SK-N-SH treated with all-trans-retinoic acid at 6 μM for 48 hours (cell line): Measurements from ENCODE around the gene PAM16.
A peak's percentile ranks its signal among the peaks of the same experiment; 100 is the strongest.

Experiments used
- ATAC-seq: fragments of 200-7000 bp; cut with Tn5 transposase; 3 replicates; pipeline ENCODE4 v1.9.1; 2020; ENCODE audit warnings: mild to moderate bottlenecking, moderate library complexity
- ARNTL ChIP-seq: fragments of 450-650 bp; formaldehyde crosslinking; IDR thresholded peaks from 2 replicates; pipeline ENCODE4 v1.5.0; 2020; ENCODE audit warnings: low read depth, mild to moderate bottlenecking, moderate library complexity, borderline replicate concordance
- BACH2 ChIP-seq: fragments of 250-450 bp; sonication (Bioruptor Pico); IDR thresholded peaks from 2 replicates; pipeline ENCODE4 v1.9.0; 2021; ENCODE audit warnings: mild to moderate bottlenecking, borderline replicate concordance
- CSDC2 ChIP-seq: fragments of 250-450 bp; sonication (Bioruptor Pico); IDR thresholded peaks from 2 replicates; pipeline ENCODE4 v1.5.0; 2020; ENCODE audit warnings: mild to moderate bottlenecking, moderate library complexity
- GLIS3 ChIP-seq: fragments of 250-450 bp; sonication (Bioruptor Pico); IDR thresholded peaks from 2 replicates; pipeline ENCODE4 v1.5.0; 2020; ENCODE audit warnings: mild to moderate bottlenecking, moderate library complexity
- ISL1 ChIP-seq: fragments of 250-450 bp; sonication (Bioruptor Pico); IDR thresholded peaks from 2 replicates; pipeline ENCODE4 v2.1.2; 2022; ENCODE audit warnings: mild to moderate bottlenecking, moderate library complexity
- OSR1 ChIP-seq: fragments of 250-450 bp; sonication (Bioruptor Pico); IDR thresholded peaks from 2 replicates; pipeline ENCODE4 v1.8.0; 2022; ENCODE audit warnings: moderate library complexity, mild to moderate bottlenecking, inconsistent platforms
- PPARA ChIP-seq: fragments of 250-450 bp; sonication (Bioruptor Pico); IDR thresholded peaks from 2 replicates; pipeline ENCODE4 v1.5.0; 2020; ENCODE audit warnings: mild to moderate bottlenecking, borderline replicate concordance
- RARB ChIP-seq: fragments of 250-450 bp; sonication (Bioruptor Pico); IDR thresholded peaks from 2 replicates; pipeline ENCODE4 v1.8.0; 2021; ENCODE audit warnings: mild to moderate bottlenecking, moderate library complexity
- TOX ChIP-seq: fragments of 250-450 bp; sonication (Bioruptor Pico); IDR thresholded peaks from 2 replicates; pipeline ENCODE4 v1.8.0; 2021; ENCODE audit warnings: mild to moderate bottlenecking, moderate library complexity, borderline replicate concordance
- ZC3H10 ChIP-seq: fragments of 250-450 bp; sonication (Bioruptor Pico); IDR thresholded peaks from 2 replicates; pipeline ENCODE4 v1.5.1; 2021; ENCODE audit warnings: mild to moderate bottlenecking, moderate library complexity
- ZFP30 ChIP-seq: fragments of 450-650 bp; formaldehyde crosslinking; IDR thresholded peaks from 2 replicates; pipeline ENCODE4 v1.5.0; 2022; ENCODE audit warnings: mild to moderate bottlenecking, moderate library complexity
- ZNF565 ChIP-seq: fragments of 450-650 bp; formaldehyde crosslinking; conservative IDR thresholded peaks from 2 replicates; pipeline ENCODE4 v1.5.0; 2020; ENCODE audit warnings: low read depth, mild to moderate bottlenecking, moderate library complexity
- ZNF70 ChIP-seq: fragments of 450-650 bp; formaldehyde crosslinking; IDR thresholded peaks from 2 replicates; pipeline ENCODE4 v1.5.0; 2020; ENCODE audit warnings: mild to moderate bottlenecking, moderate library complexity
- ZNF8 ChIP-seq: fragments of 450-650 bp; formaldehyde crosslinking; IDR thresholded peaks from 2 replicates; pipeline ENCODE4 v1.5.0; 2020; ENCODE audit warnings: mild to moderate bottlenecking, moderate library complexity
- TF ChIP-seq, protein P1 (sequence below): fragments of 250-450 bp; sonication (Bioruptor Pico); IDR thresholded peaks from 2 replicates; pipeline ENCODE4 v1.8.0; 2021; ENCODE audit warnings: low read depth, mild to moderate bottlenecking, moderate library complexity, borderline replicate concordance
- TF ChIP-seq, protein P2 (sequence below): fragments of 250-450 bp; sonication (Bioruptor Pico); IDR thresholded peaks from 2 replicates; pipeline ENCODE4 v1.5.1; 2020; ENCODE audit warnings: low read depth, mild to moderate bottlenecking, moderate library complexity
- TF ChIP-seq, protein P3 (sequence below): fragments of 250-450 bp; sonication (Bioruptor Pico); IDR thresholded peaks from 2 replicates; pipeline ENCODE4 v1.5.1; 2021; ENCODE audit warnings: mild to moderate bottlenecking, moderate library complexity
- TF ChIP-seq, protein P4 (sequence below): fragments of 250-450 bp; sonication (Bioruptor Pico); IDR thresholded peaks from 2 replicates; pipeline ENCODE4 v1.5.0; 2020; ENCODE audit warnings: mild to moderate bottlenecking, moderate library complexity
- TF ChIP-seq, protein P5 (sequence below): fragments of 250-450 bp; sonication (Bioruptor Pico); IDR thresholded peaks from 2 replicates; pipeline ENCODE4 v1.8.0; 2020; ENCODE audit warnings: mild to moderate bottlenecking, moderate library complexity, borderline replicate concordance

The PAM16 gene

DNA sequence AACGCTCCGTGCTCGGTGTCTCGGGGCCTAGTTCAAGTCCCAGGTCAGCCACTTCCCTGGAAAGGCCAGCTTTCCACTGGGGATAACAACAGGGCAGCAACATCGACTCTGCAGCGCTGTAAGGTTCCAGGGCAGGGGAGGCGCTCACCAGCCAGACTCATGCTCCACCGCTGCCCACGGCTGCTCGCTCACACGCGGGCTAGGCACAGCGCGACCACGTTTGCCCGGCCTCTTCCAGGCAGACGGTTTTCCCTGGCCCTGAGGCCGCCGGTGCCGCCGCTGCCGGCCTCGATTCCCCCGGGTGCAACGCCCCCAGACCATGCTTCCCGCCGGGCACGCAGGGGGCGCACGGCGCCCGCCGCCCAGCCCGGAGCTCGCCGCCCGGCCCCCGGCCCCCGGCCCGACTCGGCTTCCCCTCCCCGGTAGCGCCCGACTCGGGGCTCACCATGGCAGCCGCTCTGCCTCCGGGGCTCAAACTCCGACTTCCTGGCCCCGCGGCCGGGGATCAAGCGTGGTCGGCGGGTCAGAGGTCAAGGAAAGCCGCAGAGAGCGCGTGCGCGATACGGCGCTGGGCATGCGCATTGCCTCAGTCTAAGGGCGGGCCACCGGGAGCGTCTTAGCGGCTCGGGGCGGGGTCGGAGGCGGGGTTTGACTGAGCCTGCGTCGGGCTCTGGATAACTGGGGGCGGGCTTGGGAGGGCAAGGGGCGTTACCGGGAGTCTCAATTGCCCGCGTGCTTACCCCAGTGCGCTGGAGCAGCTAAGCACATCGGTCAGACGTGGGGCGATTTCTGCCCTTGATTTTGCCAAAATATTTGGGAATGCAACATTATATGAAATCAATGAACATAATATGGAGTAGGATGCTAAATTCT lies at the start of gene PAM16:
Gene PAM16, minus strand, starts transcription at position 535 of the 873 bp plus-strand sequence. Its CDS starts 87 bp downstream, at position 448.
- TF ChIP-seq, protein P1, sequence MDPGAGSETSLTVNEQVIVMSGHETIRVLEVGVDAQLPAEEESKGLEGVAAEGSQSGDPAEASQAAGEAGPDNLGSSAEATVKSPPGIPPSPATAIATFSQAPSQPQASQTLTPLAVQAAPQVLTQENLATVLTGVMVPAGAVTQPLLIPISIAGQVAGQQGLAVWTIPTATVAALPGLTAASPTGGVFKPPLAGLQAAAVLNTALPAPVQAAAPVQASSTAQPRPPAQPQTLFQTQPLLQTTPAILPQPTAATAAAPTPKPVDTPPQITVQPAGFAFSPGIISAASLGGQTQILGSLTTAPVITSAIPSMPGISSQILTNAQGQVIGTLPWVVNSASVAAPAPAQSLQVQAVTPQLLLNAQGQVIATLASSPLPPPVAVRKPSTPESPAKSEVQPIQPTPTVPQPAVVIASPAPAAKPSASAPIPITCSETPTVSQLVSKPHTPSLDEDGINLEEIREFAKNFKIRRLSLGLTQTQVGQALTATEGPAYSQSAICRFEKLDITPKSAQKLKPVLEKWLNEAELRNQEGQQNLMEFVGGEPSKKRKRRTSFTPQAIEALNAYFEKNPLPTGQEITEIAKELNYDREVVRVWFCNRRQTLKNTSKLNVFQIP (CRISPR knock-in tag), result no peak
- TF ChIP-seq ISL1 (CRISPR knock-in tag) (no peak), ZNF70 (no peak), RARB (CRISPR knock-in tag) (no peak), CSDC2 (CRISPR knock-in tag) (no peak), TOX (no peak), ZNF565 (CRISPR knock-in tag) (no peak), GLIS3 (CRISPR knock-in tag) (no peak), ZFP30 (CRISPR knock-in tag) (no peak), OSR1 (CRISPR knock-in tag) (no peak), ZNF8 (no peak), BACH2 (no peak)
- TF ChIP-seq, protein P2, sequence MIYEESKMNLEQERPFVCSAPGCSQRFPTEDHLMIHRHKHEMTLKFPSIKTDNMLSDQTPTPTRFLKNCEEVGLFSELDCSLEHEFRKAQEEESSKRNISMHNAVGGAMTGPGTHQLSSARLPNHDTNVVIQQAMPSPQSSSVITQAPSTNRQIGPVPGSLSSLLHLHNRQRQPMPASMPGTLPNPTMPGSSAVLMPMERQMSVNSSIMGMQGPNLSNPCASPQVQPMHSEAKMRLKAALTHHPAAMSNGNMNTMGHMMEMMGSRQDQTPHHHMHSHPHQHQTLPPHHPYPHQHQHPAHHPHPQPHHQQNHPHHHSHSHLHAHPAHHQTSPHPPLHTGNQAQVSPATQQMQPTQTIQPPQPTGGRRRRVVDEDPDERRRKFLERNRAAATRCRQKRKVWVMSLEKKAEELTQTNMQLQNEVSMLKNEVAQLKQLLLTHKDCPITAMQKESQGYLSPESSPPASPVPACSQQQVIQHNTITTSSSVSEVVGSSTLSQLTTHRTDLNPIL, result no peak
- TF ChIP-seq, protein P3, sequence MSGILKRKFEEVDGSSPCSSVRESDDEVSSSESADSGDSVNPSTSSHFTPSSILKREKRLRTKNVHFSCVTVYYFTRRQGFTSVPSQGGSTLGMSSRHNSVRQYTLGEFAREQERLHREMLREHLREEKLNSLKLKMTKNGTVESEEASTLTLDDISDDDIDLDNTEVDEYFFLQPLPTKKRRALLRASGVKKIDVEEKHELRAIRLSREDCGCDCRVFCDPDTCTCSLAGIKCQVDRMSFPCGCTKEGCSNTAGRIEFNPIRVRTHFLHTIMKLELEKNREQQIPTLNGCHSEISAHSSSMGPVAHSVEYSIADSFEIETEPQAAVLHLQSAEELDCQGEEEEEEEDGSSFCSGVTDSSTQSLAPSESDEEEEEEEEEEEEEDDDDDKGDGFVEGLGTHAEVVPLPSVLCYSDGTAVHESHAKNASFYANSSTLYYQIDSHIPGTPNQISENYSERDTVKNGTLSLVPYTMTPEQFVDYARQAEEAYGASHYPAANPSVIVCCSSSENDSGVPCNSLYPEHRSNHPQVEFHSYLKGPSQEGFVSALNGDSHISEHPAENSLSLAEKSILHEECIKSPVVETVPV (CRISPR knock-in tag), result no peak
- peak; percentile 94 for ATAC-seq

DNA sequence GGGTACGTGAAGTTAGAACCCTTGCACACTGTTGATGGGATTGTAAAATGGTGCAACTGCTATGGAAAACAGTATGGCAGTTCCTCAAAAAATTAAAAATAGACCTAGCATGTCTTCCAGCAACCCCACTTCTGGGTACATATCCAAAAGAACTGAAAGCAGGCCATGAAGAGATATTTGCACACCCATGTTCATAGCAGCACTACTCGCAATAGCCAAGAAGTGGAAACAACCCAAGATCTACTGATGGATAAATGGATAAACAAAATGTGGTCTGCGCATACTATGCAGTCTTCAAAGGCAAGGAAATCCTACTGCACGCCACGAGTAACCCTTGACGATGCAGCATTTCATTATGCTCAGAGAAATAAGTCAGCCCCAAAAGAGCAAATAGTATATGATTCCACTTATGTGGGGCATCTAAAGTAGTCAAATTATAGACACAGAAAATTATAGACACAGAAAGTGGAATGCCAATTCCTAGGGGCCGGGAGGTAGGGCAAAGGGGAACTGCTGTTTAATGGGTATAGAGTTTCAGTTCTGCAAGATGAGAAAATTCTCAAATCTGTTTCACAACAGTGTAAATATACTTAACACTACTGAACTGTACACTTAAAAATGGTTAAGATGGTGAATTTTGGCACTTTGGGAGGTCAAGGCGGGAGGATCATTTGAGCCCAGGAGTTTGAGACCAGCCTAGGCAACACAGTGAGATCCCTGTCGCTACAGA lies 48.0 kb upstream of the PAM16 start:
- ATAC-seq, result no peak
- TF ChIP-seq PPARA (no peak), ARNTL (CRISPR knock-in tag) (no peak), GLIS3 (CRISPR knock-in tag) (no peak), ISL1 (CRISPR knock-in tag) (no peak), ZC3H10 (CRISPR knock-in tag) (no peak), ZNF70 (no peak), ZNF565 (CRISPR knock-in tag) (no peak)
- TF ChIP-seq, protein P4, sequence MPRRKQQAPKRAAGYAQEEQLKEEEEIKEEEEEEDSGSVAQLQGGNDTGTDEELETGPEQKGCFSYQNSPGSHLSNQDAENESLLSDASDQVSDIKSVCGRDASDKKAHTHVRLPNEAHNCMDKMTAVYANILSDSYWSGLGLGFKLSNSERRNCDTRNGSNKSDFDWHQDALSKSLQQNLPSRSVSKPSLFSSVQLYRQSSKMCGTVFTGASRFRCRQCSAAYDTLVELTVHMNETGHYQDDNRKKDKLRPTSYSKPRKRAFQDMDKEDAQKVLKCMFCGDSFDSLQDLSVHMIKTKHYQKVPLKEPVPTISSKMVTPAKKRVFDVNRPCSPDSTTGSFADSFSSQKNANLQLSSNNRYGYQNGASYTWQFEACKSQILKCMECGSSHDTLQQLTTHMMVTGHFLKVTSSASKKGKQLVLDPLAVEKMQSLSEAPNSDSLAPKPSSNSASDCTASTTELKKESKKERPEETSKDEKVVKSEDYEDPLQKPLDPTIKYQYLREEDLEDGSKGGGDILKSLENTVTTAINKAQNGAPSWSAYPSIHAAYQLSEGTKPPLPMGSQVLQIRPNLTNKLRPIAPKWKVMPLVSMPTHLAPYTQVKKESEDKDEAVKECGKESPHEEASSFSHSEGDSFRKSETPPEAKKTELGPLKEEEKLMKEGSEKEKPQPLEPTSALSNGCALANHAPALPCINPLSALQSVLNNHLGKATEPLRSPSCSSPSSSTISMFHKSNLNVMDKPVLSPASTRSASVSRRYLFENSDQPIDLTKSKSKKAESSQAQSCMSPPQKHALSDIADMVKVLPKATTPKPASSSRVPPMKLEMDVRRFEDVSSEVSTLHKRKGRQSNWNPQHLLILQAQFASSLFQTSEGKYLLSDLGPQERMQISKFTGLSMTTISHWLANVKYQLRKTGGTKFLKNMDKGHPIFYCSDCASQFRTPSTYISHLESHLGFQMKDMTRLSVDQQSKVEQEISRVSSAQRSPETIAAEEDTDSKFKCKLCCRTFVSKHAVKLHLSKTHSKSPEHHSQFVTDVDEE (CRISPR knock-in tag), result no peak
- TF ChIP-seq, protein P2, result no peak
- TF ChIP-seq, protein P5, sequence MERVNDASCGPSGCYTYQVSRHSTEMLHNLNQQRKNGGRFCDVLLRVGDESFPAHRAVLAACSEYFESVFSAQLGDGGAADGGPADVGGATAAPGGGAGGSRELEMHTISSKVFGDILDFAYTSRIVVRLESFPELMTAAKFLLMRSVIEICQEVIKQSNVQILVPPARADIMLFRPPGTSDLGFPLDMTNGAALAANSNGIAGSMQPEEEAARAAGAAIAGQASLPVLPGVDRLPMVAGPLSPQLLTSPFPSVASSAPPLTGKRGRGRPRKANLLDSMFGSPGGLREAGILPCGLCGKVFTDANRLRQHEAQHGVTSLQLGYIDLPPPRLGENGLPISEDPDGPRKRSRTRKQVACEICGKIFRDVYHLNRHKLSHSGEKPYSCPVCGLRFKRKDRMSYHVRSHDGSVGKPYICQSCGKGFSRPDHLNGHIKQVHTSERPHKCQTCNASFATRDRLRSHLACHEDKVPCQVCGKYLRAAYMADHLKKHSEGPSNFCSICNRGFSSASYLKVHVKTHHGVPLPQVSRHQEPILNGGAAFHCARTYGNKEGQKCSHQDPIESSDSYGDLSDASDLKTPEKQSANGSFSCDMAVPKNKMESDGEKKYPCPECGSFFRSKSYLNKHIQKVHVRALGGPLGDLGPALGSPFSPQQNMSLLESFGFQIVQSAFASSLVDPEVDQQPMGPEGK (CRISPR knock-in tag), result no peak
